ENCODE results near the gene KCNMA1. TPM values are rescaled to one million over a fixed set of nuclear protein-coding genes. Genes with fewer than 3 reads are reported as not detected.
A peak's percentile ranks its signal among the peaks of the same experiment; 100 is the strongest.

The KCNMA1 gene
- total and polyA plus RNA-seq, 10 of the 15 experiments (the other 5 are each of a cell fraction or from before 2014, with no cell fraction given): 8.5 to 77.0 (median 21.3) TPM

DNA sequence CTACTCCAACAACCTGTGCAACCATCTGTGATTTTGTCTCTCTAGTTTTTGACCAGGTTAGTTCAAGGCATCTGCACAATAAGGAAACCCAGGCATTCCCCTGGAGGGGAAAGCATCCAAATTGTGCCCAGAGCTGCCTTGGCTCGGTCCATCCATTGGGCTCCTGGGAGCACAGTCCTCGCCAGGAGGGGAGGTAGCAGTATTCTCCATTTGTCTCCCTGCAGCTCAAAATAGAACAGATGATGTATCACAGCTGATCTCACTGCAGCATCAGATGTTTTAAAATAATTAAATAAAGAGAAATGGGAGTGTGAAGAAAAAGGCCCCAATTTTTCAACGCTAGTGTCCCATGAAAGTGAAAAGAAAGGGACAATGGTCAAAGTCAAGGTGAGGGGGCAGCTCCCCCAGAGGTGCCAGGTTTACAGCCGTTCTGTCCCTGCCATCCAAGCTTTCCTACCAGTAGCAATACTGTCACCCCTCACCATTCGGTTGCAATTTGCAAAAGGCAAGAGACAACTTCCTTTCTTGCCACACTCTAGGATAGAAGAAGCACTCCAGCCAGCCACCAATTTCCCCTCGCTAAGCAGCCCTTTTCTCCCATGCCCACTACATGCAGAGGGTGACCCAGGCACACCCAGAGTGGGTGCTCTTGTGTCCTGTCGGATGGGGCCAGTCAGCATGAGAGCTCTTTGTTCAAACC lies 43.7 kb downstream of the KCNMA1 start:
- no peaks in the 10 kb centered on the region for H3K27me3 ChIP-seq (replicated peaks in 1 of 2; ENCODE audit: control insufficient read depth in 2 of 2, insufficient read depth in 2 of 2, low read length in 1 of 2)
- TF ChIP-seq, protein P1, sequence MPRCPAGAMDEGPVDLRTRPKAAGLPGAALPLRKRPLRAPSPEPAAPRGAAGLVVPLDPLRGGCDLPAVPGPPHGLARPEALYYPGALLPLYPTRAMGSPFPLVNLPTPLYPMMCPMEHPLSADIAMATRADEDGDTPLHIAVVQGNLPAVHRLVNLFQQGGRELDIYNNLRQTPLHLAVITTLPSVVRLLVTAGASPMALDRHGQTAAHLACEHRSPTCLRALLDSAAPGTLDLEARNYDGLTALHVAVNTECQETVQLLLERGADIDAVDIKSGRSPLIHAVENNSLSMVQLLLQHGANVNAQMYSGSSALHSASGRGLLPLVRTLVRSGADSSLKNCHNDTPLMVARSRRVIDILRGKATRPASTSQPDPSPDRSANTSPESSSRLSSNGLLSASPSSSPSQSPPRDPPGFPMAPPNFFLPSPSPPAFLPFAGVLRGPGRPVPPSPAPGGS (IDR thresholded peaks at IDR 0.05; ENCODE audit: borderline replicate concordance, insufficient read depth, low read depth, low read length, poor library complexity, severe bottlenecking): no peak
- TF ChIP-seq IRF4 (IDR thresholded peaks at IDR 0.05; ENCODE audit: low read depth, low read length) (no peak), SMARCA5 (IDR thresholded peaks at IDR 0.05) (no peak), FOXM1 (IDR thresholded peaks at IDR 0.05; ENCODE audit: low read depth, low read length) (no peak), NFYB (IDR thresholded peaks at IDR 0.05; ENCODE audit: insufficient read depth, low read depth, low read length) (no peak), RAD51 (IDR thresholded peaks at IDR 0.05) (no peak), RB1 (IDR thresholded peaks at IDR 0.05; ENCODE audit: borderline replicate concordance) (no peak), ZNF24 (IDR thresholded peaks at IDR 0.05) (no peak), BMI1 (IDR thresholded peaks at IDR 0.05; ENCODE audit: borderline replicate concordance) (no peak), NR2C1 (IDR thresholded peaks at IDR 0.05) (no peak), TBL1XR1 (IDR thresholded peaks at IDR 0.05; ENCODE audit: low read depth, low read length) (no peak), KAT2A (conservative IDR thresholded peaks at IDR 0.05; ENCODE audit: control insufficient read depth, low read depth, low read length) (no peak), SIX5 (IDR thresholded peaks at IDR 0.05; ENCODE audit: low read depth, low read length, severe bottlenecking) (no peak), CREM (IDR thresholded peaks at IDR 0.05; ENCODE audit: low read depth) (no peak)
- TF ChIP-seq, protein P2, sequence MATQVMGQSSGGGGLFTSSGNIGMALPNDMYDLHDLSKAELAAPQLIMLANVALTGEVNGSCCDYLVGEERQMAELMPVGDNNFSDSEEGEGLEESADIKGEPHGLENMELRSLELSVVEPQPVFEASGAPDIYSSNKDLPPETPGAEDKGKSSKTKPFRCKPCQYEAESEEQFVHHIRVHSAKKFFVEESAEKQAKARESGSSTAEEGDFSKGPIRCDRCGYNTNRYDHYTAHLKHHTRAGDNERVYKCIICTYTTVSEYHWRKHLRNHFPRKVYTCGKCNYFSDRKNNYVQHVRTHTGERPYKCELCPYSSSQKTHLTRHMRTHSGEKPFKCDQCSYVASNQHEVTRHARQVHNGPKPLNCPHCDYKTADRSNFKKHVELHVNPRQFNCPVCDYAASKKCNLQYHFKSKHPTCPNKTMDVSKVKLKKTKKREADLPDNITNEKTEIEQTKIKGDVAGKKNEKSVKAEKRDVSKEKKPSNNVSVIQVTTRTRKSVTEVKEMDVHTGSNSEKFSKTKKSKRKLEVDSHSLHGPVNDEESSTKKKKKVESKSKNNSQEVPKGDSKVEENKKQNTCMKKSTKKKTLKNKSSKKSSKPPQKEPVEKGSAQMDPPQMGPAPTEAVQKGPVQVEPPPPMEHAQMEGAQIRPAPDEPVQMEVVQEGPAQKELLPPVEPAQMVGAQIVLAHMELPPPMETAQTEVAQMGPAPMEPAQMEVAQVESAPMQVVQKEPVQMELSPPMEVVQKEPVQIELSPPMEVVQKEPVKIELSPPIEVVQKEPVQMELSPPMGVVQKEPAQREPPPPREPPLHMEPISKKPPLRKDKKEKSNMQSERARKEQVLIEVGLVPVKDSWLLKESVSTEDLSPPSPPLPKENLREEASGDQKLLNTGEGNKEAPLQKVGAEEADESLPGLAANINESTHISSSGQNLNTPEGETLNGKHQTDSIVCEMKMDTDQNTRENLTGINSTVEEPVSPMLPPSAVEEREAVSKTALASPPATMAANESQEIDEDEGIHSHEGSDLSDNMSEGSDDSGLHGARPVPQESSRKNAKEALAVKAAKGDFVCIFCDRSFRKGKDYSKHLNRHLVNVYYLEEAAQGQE (IDR thresholded peaks at IDR 0.05; ENCODE audit: low read depth, low read length): no peak
- no peaks in the 10 kb centered on the region for H4K20me1 ChIP-seq (ENCODE audit: control insufficient read depth, insufficient read depth)
- H3K9me3 ChIP-seq (replicated peaks; ENCODE audit: control insufficient read depth, insufficient read depth, low read length): no peaks in the 10 kb centered on the region
- POLR2A ChIA-PET: interaction anchor here (0.7 to 0.8 kb wide), 2 partner anchors 16 to 79 kb away, joined by 3 read pairs; no protein-coding TSS in a partner anchor
- FAIRE-seq (peak; percentile 54), ATAC-seq (no peak), DNase-seq (ENCODE audit: low read depth, low spot score) (no peak)
- H3K4me3 ChIP-seq: no peak overlapping the region
- RAD21 ChIA-PET (ENCODE audit: unreplicated experiment): interaction anchor here (1.0 kb wide), 1 partner anchor 12 kb away, joined by 3 read pairs; no protein-coding TSS in a partner anchor
- SMC1A ChIA-PET (ENCODE audit: uncharacterized antibody, unreplicated experiment): interaction anchor here (0.8 to 1.4 kb wide), 5 partner anchors 9 to 42 kb away, joined by 3 to 4 read pairs (median 4); no protein-coding TSS in a partner anchor
- intact Hi-C loops (cut with micrococcal nuclease; ENCODE audit: unreplicated experiment): no loop called here
- H3K79me2 ChIP-seq (ENCODE audit: control insufficient read depth, insufficient read depth, low read length): no peaks in the 10 kb centered on the region
- no peaks in the 10 kb centered on the region for H3K4me1 ChIP-seq (ENCODE audit: control insufficient read depth, insufficient read depth, low read length)
- BruUV-seq (replicated peaks): no TSS peak
- H3K36me3 ChIP-seq (ENCODE audit: control insufficient read depth in 2 of 2, insufficient read depth in 2 of 2, low read length in 1 of 2): no peaks in the 10 kb centered on the region
- CTCF ChIA-PET: interaction anchor here (1.3 to 1.6 kb wide), 4 partner anchors 8 to 420 kb away, joined by 3 to 5 read pairs (median 4); no protein-coding TSS in a partner anchor
- in situ Hi-C loops (cut with MboI): no loop called here
- no peak overlapping the region for H3K4me2 ChIP-seq (ENCODE audit: control insufficient read depth, insufficient read depth)
- no peak overlapping the region for H3K27ac ChIP-seq (ENCODE audit: control insufficient read depth, insufficient read depth)
- WGBS (ENCODE audit: insufficient coverage, insufficient replicate concordance, low lambda C conversion rate, missing lambda C conversion rate): 31% methylated on average over 7 of the region's 7 CpGs
- no peak overlapping the region for H3K9ac ChIP-seq (ENCODE audit: control insufficient read depth, insufficient read depth, low read length)
- H2AFZ ChIP-seq (ENCODE audit: control insufficient read depth, low read depth, low read length): no peak overlapping the region
